H1 (cell line): ENCODE results near the gene PDGFD. TPM values are rescaled to one million over a fixed set of nuclear protein-coding genes. Genes with fewer than 3 reads are reported as not detected.

Experiments
- POU5F1 ChIP-seq: IDR thresholded peaks from 2 replicates; pipeline ENCODE4 v1.6.1; 2011; ENCODE audit warnings: low read depth, mild to moderate bottlenecking, low read length, moderate library complexity
- polyA plus RNA-seq, 7 experiments: library from polyadenylated mRNA; depleted of rRNA in 3 of 7; stranded (reverse) in 5 of 7; unstranded in 2 of 7; fragments of >200 nt in 5 of 7; fragments of 200-250 nt in 2 of 7; gene quantifications; 1 replicate in 5 of 7; 2 replicates in 1 of 7; 4 replicates in 1 of 7; pipeline versions ENCODE4 v1.2.1 to v1.2.3, GENCODE V29; 2011 to 2013; ENCODE audit warnings: missing spikeins in 2 of 7, mixed read lengths in 2 of 7
- total RNA-seq: library from RNA; stranded (reverse); fragmentation: NEBNext Ultra II Directional; extraction: Animal tissue kit (Norgen Biotek cat#: 25700); gene quantifications from 2 replicates; pipeline ENCODE4 v1.2.1, GENCODE V29; 2021

Gene PDGFD
- total and polyA plus RNA-seq, 2 of the 8 experiments (the other 6 are each of a cell fraction or from before 2014, with no cell fraction given) = 1.1 to 3.9 TPM

- no peak for TF ChIP-seq POU5F1
These were observed 269.3 kb downstream of the PDGFD start (continued) for GRCh38 chr11:103894673-103895072.
